Measurements from ENCODE around the gene LANCL3.

The LANCL3 gene

DNA sequence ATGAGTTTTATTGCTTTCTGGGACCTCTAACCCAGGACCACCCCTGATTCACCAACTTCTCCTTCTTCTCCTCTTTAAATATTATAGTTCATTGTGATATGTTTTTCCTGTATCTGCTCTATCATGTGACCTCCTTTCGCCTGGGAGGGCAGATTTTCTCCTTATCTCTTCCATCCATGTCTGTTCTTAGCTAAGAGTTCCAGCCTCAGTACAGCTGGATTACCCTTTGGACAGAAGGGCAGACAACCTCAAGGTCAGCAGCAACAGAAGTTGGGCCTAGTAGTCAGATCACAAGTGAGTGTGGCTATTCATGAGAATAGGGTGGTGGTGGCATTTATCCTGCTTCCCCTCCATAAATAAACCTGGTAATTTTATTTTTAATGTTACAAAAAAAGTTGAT, 108.4 kb downstream of the LANCL3 start:
- no peak for DNase-seq (ENCODE audit: low read depth, low spot score)

GRCh38 chrX:37684426-37684825, 113.0 kb downstream of the LANCL3 start:
- no peak for DNase-seq (ENCODE audit: low read depth, low spot score)

DNA sequence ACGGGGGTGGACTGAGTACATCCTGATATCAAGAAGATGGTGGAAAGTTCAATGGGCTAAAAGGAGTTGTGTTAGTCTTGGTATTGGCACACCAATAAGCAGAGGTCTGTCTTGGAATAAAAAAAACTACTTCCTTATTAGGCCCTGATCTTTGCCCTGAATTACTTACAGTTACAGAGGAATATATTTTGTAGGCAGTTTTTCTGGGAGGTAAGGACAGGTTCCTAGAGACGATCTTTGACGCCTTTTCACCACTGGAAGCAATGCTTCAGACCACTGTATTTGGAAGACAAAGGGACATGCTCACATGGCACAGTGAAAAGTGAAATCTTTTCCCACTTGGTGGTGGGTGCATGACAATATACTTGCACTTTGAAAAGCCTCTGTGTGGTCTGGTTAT, 113.5 kb downstream of the LANCL3 start:
- DNase-seq (ENCODE audit: low read depth, low spot score): no peak

DNA sequence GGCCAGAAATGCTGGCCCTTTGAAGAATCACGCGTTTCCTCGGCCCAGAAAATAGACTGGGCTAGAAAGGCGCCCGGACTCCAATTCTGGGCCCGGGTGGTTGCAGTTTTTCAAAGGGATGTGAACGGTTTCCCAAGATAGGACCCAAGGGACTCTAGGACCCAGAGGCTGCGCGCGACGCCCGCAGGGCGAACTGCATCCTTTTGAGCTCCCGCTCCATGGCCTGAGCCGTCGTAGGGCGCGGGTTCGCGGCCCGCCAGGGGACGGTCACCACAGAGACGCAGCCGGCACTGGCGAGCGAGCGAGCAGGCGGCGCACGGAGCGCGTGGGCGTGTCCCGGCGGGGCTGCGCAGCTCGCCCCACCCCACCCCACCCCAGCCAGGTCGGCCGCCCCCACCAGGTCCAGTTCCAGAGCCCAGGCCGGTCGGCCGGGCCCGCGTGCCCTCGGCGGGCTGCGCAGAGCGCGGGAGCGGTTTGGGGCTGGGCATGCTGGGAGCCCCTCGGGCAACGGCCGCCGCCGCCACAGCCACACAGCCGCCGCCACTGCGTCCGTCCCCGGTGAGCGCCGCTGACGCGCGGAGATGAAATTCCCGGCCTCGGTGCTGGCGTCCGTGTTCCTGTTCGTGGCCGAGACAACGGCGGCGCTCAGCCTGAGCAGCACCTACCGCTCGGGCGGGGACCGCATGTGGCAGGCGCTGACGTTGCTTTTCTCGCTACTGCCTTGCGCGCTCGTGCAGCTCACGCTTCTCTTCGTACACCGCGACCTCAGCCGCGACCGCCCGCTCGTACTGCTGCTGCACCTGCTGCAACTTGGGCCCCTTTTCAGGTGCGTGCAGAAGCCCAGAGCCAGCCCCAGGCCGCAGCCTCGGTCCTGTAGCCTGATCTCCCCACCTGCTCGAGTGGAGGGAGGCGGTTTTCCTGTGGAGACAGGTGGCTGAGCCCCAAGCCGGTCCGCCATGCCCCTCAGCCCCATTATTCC, 114.2 kb downstream of the LANCL3 start, which contains the start of gene XK:
Gene XK, plus strand, starts transcription at position 411 of the 979 bp plus-strand sequence. Its CDS starts 171 bp downstream, at position 582.
- DNase-seq (ENCODE audit: low read depth, low spot score): no peak

DNA sequence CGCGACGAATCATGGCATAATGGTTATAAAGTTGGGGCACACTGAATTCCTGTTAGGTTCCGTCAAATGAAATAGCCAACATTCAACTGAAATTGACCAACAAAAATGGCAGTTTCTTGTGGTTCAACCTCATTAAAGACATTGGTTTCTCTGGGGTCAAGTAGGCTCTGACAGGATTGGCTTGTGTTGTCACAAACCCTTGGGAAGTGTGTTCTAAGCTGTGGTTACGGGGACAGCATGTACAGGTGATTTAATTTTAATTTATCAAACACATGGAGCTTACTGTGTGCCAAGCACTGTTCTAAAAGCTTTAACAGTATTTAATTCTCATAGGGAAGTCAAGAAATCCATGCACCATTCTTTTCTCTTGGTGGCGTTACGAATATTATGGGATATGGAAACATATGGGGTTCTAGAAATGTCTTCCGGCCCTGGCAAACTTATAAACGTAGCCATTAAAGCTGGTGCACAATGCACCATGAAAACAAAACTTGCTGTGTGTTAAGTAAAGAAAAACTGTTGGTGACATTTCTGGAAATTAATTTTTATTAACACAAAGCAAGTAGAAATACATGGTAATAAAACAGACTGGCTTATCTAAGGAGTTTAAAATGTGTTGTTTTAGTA, 115.0 kb downstream of the LANCL3 start:
- DNase-seq (ENCODE audit: low read depth, low spot score): no peak

GRCh38 chrX:37686996-37687395, 115.5 kb downstream of the LANCL3 start:
- DNase-seq (ENCODE audit: low read depth, low spot score): no peak

DNA sequence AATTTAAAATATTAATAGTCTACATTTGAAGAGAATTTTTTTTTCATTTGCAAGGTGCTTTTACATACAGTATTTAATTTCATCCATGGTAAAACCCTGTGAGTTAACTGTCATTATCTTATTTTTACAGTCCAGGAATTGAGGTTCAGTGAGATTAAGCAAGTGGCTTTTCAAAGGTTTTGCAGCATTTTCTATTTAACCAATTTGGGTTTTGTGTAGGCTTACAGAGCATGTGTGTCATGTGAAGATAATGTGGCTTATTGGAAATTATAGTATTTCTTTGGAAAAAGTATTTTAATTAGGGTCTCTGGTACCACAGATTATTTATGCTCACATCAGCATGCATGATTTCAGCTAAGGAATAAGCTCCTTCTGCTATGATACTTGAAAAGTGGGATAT, 118.7 kb downstream of the LANCL3 start:
- DNase-seq (ENCODE audit: low read depth, low spot score): no peak

GRCh38 chrX:37692918-37693317, 121.5 kb downstream of the LANCL3 start:
- no peak for DNase-seq (ENCODE audit: low read depth, low spot score)

DNA sequence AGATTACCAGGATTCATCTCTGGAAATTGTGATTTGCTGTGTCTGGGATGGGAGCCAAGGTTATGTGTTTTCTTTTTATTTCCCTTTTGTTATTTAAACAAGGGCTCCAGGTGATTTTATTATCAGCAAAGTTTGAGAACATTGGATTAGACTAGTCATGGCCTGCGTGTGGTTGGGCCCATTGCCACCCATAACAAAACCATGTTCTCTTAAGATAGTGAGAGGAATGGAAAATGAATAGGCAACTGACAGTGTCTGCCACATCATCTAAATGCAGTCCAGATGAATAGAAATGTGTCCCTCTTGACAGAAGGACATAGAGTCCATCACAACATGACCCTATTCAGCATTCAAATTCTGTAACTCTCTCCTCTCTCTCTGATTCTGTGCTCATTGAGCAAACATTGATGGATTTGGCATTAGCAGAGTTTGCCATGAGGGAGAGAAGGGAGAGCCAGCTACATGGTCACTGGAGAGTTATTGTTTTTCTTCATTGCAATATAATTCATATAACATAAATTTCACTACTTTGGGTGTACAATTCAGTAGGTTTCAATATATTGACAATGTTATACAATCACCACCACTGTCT, 125.8 kb downstream of the LANCL3 start:
- DNase-seq (ENCODE audit: low read depth, low spot score): no peak

DNA sequence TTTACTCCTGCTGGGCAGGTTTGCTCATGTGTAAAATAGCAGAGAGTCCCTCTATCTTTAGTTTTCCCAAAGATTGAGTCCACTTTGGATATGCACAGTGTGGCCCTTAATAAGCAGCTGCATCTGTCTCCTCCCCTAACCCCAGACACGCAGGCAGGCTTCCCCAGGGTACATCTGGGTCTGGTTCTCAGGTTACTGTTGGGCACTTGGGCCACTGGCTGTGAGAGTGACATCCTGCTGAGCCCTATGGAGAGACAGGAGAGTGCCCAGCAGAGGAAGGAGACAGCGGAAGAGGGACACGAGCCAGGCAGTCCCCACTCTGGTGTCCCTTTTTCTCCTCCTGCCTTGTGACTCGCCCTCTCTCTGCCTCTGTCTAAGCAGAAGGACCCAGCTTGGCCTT, 130.1 kb downstream of the LANCL3 start:
- no peak for DNase-seq (ENCODE audit: low read depth, low spot score)

DNA sequence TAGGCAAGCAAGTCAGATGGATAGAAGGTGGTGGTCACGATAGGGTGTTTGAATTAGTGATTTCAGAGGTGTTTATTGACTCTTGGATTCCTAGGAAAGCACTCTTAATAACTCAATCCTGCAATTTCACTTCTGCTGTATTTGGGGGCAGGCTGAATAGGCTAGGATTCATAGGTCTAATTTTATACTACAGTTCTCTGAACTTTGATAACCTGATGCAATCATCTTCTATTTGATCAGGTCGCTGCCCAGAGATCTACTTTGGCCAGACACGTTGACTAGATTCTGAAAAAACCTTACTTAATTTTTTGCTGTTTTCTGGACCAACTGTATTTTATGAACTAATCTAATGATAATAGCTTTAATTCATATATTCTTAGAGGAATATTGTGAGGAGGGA, 140.5 kb downstream of the LANCL3 start:
- DNase-seq (ENCODE audit: low read depth, low spot score): no peak

DNA sequence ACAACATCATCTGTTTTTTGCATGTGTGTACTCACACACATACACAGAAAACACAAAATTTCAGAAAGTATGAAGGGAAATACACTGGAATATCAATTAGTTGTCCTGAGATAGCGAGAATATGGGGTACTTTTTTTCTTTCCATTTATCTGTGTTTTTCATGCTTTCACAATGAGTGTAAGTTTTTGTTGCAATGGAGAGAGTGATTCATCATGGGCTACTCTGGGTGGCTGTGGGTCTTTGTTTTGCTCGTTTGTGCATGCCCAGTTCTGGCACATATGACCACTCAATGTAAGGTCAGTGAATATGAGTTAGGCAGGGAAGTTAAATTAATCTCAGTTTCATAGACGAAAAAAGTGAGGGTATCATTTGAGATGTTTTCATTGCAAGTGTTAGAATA, 141.0 kb downstream of the LANCL3 start:
- DNase-seq (ENCODE audit: low read depth, low spot score): no peak

DNA sequence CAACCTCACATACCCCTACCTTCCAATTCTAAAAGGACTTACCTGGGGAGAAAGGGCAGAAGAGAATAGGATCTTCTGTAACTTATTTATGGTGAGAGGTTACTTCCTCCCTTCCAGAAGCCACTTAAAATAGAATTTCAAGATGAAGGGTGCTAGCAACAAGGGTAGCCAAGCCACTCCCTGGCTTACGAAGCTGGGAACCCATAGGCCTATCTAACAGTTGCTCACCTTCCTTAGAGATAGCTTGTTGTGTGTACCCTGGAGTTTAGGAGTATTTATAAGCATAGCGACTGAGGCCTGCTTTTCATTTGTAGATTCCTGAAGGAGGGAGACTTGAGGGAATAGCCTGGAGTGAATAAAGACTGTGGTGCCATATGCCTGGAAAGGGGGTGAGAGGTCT, 143.0 kb downstream of the LANCL3 start:
- DNase-seq (ENCODE audit: low read depth, low spot score): no peak

GRCh38 chrX:37716602-37717001, 145.1 kb downstream of the LANCL3 start:
- DNase-seq (ENCODE audit: low read depth, low spot score): no peak

DNA sequence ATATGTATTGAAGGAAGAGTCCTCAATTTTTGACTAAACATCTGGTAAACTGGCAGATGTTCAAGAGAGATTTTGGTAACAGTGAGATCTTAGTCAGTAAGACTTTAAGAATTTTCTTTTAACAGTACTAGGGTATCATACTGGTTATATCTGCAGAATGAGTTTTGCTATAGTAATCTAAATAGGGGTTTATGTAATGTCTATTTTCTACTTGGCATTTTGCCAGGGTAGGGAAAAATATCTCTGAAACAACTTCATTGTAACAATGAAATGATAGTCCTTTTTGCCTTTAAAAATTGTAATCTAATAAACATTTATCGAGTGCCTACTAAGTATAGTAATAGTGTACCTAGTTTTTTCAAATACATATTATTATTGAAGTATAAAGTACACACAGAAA, 146.2 kb downstream of the LANCL3 start:
- DNase-seq (ENCODE audit: low read depth, low spot score): no peak

DNA sequence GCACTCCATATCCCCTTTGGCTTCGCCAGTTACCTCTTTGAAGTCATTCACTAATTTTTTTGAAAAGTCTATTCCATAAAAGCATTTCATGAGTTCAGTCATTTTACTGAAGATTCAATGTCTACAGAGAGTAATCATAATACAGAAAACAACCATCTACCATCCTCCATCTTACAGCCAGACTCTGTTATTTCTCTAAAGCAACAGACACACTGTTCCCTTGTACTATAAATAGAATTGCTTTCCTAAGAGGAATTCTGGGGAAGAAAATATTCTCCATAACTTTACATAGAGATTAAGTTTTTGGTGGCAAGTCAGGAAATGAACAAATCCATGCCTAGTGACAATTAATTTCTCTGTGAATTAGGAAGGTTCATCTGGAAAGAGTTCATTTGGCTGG, 151.1 kb downstream of the LANCL3 start:
- DNase-seq (ENCODE audit: low read depth, low spot score): no peak

GRCh38 chrX:37726346-37726745, 154.9 kb downstream of the LANCL3 start:
- no peak for DNase-seq (ENCODE audit: low read depth, low spot score)

Data from activated CD4-positive, CD25-positive, alpha-beta regulatory T cell treated with anti-CD3 and anti-CD28 coated beads, Interleukin-2, amount 50 U/mL, for 16 hours (primary cell).